HS-5 (cell line): Measurements from ENCODE around the gene IL9.
"Not testable (repeated sequence)": the region's sequence is repeated elsewhere in the genome, so short reads cannot be mapped to it uniquely, and the experiment has no call there.

Experiments used
- DNase-seq: peaks from one replicate; pipeline ENCODE4 v3.0.0-alpha.2; 2012; ENCODE audit warnings: low read depth

Gene IL9

GRCh38 chr5:135868681-135869080 lies 27.0 kb downstream of the IL9 start:
- no peak for DNase-seq

GRCh38 chr5:135867599-135867998 lies 28.0 kb downstream of the IL9 start:
- DNase-seq: no peak

- DNase-seq: no peak
Observed at GRCh38 chr5:135866016-135866415, 29.6 kb downstream of the IL9 start.

GRCh38 chr5:135864503-135865435 lies 30.9 kb downstream of the IL9 start:
- DNase-seq: no peak

- DNase-seq: no peak
Observed at GRCh38 chr5:135862744-135863143, 32.9 kb downstream of the IL9 start.

- no peak for DNase-seq
Observed at GRCh38 chr5:135862086-135862485, 33.6 kb downstream of the IL9 start.

GRCh38 chr5:135861641-135862040 lies 34.0 kb downstream of the IL9 start:
- no peak for DNase-seq

GRCh38 chr5:135859641-135860040 lies 36.0 kb downstream of the IL9 start:
- DNase-seq: no peak

GRCh38 chr5:135859186-135859585 lies 36.5 kb downstream of the IL9 start:
- DNase-seq: not testable (repeated sequence)

GRCh38 chr5:135857630-135858311 lies 37.9 kb downstream of the IL9 start:
- DNase-seq: no peak

GRCh38 chr5:135851915-135852845 lies 43.5 kb downstream of the IL9 start:
- DNase-seq: no peak

- no peak for DNase-seq
Observed at GRCh38 chr5:135851186-135851914, 44.3 kb downstream of the IL9 start.

- DNase-seq: no peak
Observed at GRCh38 chr5:135850671-135851070, 45.0 kb downstream of the IL9 start.

GRCh38 chr5:135850231-135850630 lies 45.4 kb downstream of the IL9 start:
- no peak for DNase-seq

GRCh38 chr5:135847976-135848375 lies 47.7 kb downstream of the IL9 start:
- no peak for DNase-seq

- no peak for DNase-seq
Observed at GRCh38 chr5:135846311-135846710, 49.3 kb downstream of the IL9 start.

GRCh38 chr5:135843571-135844337 lies 51.9 kb downstream of the IL9 start:
- no peak for DNase-seq

- no peak for DNase-seq
Observed at GRCh38 chr5:135842737-135843136, 52.9 kb downstream of the IL9 start.
